ENCODE measurements around the gene AIFM2.

Gene AIFM2

GRCh38 chr10:70169649-70170364, 37.2 kb upstream of the AIFM2 start (continued):
- TF ChIP-seq ZFP30 (CRISPR knock-in tag; IDR thresholded peaks at IDR 0.05) (no peak), TOX (CRISPR knock-in tag; IDR thresholded peaks at IDR 0.05; ENCODE audit: borderline replicate concordance) (no peak), ISL1 (CRISPR knock-in tag; IDR thresholded peaks at IDR 0.05) (no peak), RARB (CRISPR knock-in tag; IDR thresholded peaks at IDR 0.05) (no peak), ZNF565 (CRISPR knock-in tag; conservative IDR thresholded peaks at IDR 0.05; ENCODE audit: low read depth) (no peak)

- TF ChIP-seq CREB5 (CRISPR knock-in tag; IDR thresholded peaks at IDR 0.05; ENCODE audit: low read depth) (no peak), TCF4 (CRISPR knock-in tag; IDR thresholded peaks at IDR 0.05; ENCODE audit: borderline replicate concordance) (no peak), TSHZ2 (CRISPR knock-in tag; IDR thresholded peaks at IDR 0.05) (no peak), ZNF565 (CRISPR knock-in tag; conservative IDR thresholded peaks at IDR 0.05; ENCODE audit: low read depth) (no peak), OSR1 (CRISPR knock-in tag; IDR thresholded peaks at IDR 0.05) (no peak), ZNF70 (CRISPR knock-in tag; IDR thresholded peaks at IDR 0.05) (no peak)
- no peak for ATAC-seq
Measured at GRCh38 chr10:70169011-70169410, 36.4 kb upstream of the AIFM2 start.

- no peak for ATAC-seq
- no peak for TF ChIP-seq OSR1 (CRISPR knock-in tag; IDR thresholded peaks at IDR 0.05)
- TF ChIP-seq TCF4 (CRISPR knock-in tag; IDR thresholded peaks at IDR 0.05; ENCODE audit: borderline replicate concordance) = no peak
- no peak for TF ChIP-seq ZFP3 (CRISPR knock-in tag; IDR thresholded peaks at IDR 0.05)
- TF ChIP-seq ZC3H10 (CRISPR knock-in tag; IDR thresholded peaks at IDR 0.05) = no peak
- TF ChIP-seq RARB (CRISPR knock-in tag; IDR thresholded peaks at IDR 0.05) = no peak
- TF ChIP-seq CSRNP3 (CRISPR knock-in tag; IDR thresholded peaks at IDR 0.05) = no peak
- TF ChIP-seq BACH2 (CRISPR knock-in tag; IDR thresholded peaks at IDR 0.05; ENCODE audit: borderline replicate concordance) = no peak
- TF ChIP-seq SNAI2 (CRISPR knock-in tag; IDR thresholded peaks at IDR 0.05) = no peak
- TF ChIP-seq TOX (CRISPR knock-in tag; IDR thresholded peaks at IDR 0.05; ENCODE audit: borderline replicate concordance) = no peak
- no peak for TF ChIP-seq ISL1 (CRISPR knock-in tag; IDR thresholded peaks at IDR 0.05)
- TF ChIP-seq PPARA (CRISPR knock-in tag; IDR thresholded peaks at IDR 0.05; ENCODE audit: borderline replicate concordance) = no peak
- no peak for TF ChIP-seq ZNF565 (CRISPR knock-in tag; conservative IDR thresholded peaks at IDR 0.05; ENCODE audit: low read depth)
- no peak for TF ChIP-seq CSDC2 (CRISPR knock-in tag; IDR thresholded peaks at IDR 0.05)
- no peak for TF ChIP-seq PATZ1 (CRISPR knock-in tag; IDR thresholded peaks at IDR 0.05; ENCODE audit: borderline replicate concordance)
- TF ChIP-seq ARNTL (CRISPR knock-in tag; IDR thresholded peaks at IDR 0.05; ENCODE audit: borderline replicate concordance, low read depth) = no peak
- TF ChIP-seq ZNF70 (CRISPR knock-in tag; IDR thresholded peaks at IDR 0.05) = no peak
- TF ChIP-seq ZFP30 (CRISPR knock-in tag; IDR thresholded peaks at IDR 0.05) = no peak
Measured at GRCh38 chr10:70167246-70167645, 34.6 kb upstream of the AIFM2 start.

- ATAC-seq = no peak
- TF ChIP-seq SNAI2 (CRISPR knock-in tag; IDR thresholded peaks at IDR 0.05) (no peak), ZNF70 (CRISPR knock-in tag; IDR thresholded peaks at IDR 0.05) (no peak), ARNTL (CRISPR knock-in tag; IDR thresholded peaks at IDR 0.05; ENCODE audit: borderline replicate concordance, low read depth) (no peak), ZNF565 (CRISPR knock-in tag; conservative IDR thresholded peaks at IDR 0.05; ENCODE audit: low read depth) (no peak), OSR1 (CRISPR knock-in tag; IDR thresholded peaks at IDR 0.05) (no peak), TCF4 (CRISPR knock-in tag; IDR thresholded peaks at IDR 0.05; ENCODE audit: borderline replicate concordance) (no peak), ZC3H10 (CRISPR knock-in tag; IDR thresholded peaks at IDR 0.05) (no peak), TOX (CRISPR knock-in tag; IDR thresholded peaks at IDR 0.05; ENCODE audit: borderline replicate concordance) (no peak), RARB (CRISPR knock-in tag; IDR thresholded peaks at IDR 0.05) (no peak), ZFP3 (CRISPR knock-in tag; IDR thresholded peaks at IDR 0.05) (no peak), POU6F1 (CRISPR knock-in tag; IDR thresholded peaks at IDR 0.05; ENCODE audit: borderline replicate concordance, low read depth) (no peak), TSHZ2 (CRISPR knock-in tag; IDR thresholded peaks at IDR 0.05) (no peak), ZFP30 (CRISPR knock-in tag; IDR thresholded peaks at IDR 0.05) (no peak), PPARA (CRISPR knock-in tag; IDR thresholded peaks at IDR 0.05; ENCODE audit: borderline replicate concordance) (no peak)
Measured at GRCh38 chr10:70166394-70166793, 33.8 kb upstream of the AIFM2 start.

Measured in SK-N-SH treated with all-trans-retinoic acid at 6 μM for 48 hours (cell line).